GM18505 (cell line): Measurements from ENCODE around the gene SYP.
"Not testable (repeated sequence)": the region's sequence is repeated elsewhere in the genome, so short reads cannot be mapped to it uniquely, and the experiment has no call there.

Source experiments
- ATAC-seq: cut with Tn5 transposase; IDR thresholded peaks from one replicate; pipeline ENCODE4 v1.9.1; 2021; ENCODE audit not compliant: unreplicated experiment
- POLR2A ChIP-seq: IDR thresholded peaks from 4 replicates; pipeline ENCODE4 v1.6.1; 2011; ENCODE audit warnings: borderline replicate concordance; ENCODE audit not compliant: insufficient read depth, insufficient read length; ENCODE audit errors: extremely low read depth

SYP gene

DNA sequence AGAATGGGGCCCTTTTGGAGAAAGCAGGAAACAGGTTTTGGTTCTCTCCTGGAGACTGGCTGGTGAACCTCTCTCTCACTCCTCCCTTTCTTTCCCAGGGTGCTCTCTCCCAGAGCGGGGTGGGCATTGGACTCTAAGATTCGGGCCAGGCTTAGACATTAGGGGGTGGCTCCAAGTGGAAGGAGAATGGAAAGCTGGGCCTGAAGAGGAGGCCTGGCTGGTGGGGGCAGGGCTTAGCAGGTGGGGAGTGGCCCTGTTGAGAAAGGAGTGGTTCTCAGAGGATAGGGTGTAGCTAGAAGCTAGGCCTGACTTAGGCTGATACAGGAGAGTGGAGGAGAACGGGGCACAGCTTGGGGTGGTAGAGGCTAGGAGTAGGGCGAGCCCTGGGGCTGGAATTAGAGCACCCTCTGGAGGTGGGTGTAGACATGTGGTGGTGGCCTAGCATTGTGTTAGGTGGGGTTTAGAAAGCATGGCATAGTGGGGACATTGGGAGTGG is 22.6 kb downstream of the SYP start:
- ATAC-seq = no peak
- TF ChIP-seq POLR2A = no peak

DNA sequence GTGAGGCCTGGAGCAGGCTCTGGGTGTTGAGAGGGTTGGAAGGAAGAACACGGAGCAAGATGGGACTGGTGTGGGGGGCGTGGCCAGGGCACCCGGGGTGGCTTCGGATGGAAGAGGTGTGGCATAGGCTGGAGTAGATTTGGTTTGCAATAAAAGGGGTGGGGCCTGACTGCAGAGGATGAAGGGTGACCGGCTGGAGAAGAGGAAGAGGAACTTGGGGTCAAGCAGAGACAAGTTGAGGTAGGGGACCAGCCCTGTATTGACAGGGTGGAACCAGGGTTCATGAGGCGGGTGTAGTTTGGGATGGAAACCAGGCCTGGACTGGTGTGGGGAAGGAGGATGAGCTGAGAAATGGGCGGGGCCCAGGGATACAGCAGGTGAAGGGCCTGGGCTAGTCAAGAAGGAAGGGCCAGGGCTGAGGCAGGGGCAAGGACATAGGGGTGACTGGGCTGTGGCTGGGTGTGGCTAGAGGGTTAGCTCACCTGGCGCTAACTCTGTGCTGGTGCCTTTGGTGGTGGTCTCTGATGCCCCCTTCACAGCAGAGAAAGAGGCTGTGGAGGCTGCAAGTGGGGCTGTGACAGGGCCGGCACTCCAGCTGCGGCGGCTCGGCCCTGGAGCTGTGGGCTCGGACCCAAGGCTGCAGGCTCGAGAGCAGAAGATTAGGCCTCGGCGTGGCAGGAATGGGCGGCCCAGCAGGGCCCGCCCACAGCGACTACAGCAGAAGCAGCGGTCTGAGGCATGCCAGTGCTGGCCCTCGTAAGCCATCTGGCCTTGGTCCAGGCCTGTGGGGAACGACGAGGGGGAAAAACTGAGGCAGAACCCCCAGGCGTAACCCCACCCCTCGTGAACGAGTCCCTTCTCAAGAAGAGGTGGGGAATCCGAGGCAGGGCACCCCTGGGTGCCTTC is 23.3 kb downstream of the SYP start:
- TF ChIP-seq POLR2A = no peak
- ATAC-seq = no peak

DNA sequence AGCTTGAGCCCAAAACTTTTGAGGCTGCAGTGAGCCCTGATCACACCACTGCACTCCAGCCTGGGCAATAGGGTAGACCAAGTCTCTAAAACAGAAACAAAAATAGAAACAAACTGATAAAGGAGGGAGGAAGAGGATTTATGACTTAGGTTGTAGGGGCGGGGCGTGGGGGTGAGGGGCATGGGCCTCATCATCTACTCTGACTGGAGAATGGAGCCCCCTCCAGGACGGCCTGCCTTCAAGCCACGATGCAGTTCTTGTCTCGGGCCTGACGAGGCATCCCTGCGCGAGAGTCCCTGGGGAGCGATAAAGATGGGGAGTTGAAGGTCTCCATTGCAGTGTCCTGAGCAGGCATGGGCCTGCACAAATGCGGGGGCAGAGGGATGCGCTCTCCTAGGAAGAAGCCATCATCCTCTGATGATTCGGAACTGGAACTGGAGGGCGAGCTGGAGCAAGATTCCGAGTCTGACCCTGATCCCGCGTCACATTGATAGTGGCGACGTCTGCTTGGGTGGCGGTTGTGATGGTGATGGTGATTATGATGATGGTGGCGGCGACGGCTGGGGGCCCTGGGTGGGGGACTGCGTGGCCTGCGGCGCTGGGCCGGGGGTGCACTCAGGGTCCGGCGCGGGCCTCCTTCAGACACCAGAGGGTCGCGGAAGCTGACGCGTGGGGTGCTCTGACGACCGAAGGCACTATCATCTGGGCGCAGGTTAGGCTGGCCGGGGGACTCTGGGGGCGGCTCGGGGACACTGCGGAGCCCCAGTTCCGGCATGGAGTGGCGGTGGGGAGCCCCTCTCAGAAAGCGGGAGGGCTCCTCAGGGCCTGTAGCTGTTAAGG is 24.3 kb downstream of the SYP start:
- TF ChIP-seq POLR2A = no peak
- no peak for ATAC-seq

DNA sequence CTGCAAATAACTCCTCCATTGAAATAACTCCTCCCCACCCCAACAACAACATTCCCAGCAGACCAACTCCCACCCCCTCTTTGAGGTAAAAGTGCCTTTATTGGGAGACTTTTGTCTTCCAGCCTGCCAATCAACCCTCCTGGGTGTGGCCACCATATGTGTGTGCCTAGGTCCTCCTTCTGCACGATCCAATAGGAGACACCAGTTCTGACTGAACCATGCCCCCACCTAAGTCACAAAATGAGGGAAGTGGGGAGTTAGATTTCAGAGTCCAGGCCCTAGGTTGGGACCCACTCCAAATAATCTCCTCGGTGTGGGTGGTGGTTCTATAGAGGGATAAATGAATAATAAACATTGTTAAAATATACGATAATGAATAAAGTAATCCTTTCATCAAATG is 25.3 kb downstream of the SYP start:
- no peak for TF ChIP-seq POLR2A
- ATAC-seq = no peak

DNA sequence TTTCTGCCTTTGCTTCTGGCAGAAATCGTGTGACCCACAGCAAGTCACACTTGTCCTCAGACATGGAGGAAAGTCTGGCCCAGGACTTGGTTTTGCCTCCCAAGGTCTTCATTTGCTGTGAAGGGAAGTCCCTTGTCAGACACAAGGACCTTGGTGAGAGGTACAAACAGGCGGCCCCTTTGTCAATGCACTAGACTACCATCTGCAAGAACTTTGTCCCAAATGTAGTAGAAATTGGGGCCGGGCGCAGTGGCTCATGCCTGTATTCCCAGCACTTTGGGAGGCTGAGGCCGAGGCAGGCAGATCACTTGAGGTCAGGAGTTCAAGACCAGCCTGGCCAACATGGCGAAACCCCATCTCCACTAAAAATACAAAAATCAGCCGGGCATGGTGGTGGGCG is 26.4 kb downstream of the SYP start:
- not testable (repeated sequence) for ATAC-seq

DNA sequence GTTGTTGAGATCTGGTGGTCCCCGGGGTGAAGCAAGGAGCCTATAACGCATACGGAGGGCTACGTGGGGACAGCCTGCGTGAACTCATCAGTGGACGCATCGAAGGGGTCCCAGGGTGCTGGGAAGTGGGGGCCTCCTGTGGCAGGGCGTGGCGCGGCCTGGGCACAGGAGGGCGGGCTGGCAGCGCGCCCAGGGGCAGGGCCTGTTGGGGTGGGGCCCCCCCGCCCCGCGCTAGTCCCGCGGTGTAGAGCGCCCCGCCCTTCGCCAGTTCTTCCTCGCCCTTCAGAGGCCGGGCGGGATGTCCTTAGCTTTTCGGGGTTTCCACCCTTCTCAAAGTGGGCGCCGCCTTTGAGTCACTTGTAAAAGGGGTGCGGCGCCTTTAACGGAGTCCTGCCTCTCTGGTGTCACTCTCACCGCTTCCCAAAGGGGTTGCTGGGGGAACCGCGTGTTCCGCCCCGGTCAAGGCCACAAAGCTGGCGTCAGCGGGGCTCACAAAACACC is 27.7 kb downstream of the SYP start:
- no peak for TF ChIP-seq POLR2A
- peak; percentile 53 for ATAC-seq

DNA sequence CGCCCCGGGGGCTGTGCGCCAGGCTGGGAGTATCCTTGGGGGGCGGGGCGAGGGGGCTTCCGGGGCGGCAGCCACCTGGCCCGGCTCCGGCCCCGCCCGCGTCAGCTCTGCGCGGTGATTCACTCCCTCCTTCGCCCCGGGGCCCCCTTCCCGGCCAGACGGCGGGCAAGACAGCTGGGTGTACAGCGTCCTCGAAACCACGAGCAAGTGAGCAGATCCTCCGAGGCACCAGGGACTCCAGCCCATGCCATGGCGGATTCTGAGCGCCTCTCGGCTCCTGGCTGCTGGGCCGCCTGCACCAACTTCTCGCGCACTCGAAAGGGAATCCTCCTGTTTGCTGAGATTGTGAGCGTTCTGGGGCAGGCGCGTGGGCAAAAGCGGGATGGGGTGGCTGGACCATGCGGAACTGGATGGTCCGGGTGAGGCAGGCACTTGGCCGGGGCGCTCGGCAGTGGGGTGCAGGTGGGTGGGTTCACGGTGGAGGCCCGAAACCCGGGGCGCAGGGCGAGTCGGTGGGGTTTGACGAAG is 28.2 kb downstream of the SYP start, which contains the start of gene PLP2:
Gene PLP2, plus strand, starts transcription at position 147 of the 528 bp plus-strand sequence. Its CDS starts 103 bp downstream, at position 250.
- peak; percentile 53 for TF ChIP-seq POLR2A
- peak; percentile 4 for ATAC-seq

DNA sequence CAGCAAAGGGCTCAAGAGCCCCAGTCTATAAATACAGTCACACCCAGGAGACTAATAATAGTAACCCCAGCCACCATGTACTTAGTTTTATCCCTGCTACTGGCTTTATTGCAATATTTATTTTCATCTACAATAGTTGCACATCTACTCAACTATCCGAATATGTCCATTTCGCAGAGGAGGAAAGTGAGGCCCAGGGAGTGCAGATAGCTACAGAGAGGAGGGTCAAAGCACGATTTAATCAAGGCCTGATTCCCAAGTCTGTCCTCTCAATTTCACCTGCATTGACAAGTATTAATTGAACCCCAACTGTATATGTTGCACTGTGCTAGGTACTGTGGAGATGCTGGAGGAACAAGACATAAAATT is 32.3 kb downstream of the SYP start:
- no peak for TF ChIP-seq POLR2A
- ATAC-seq = no peak

DNA sequence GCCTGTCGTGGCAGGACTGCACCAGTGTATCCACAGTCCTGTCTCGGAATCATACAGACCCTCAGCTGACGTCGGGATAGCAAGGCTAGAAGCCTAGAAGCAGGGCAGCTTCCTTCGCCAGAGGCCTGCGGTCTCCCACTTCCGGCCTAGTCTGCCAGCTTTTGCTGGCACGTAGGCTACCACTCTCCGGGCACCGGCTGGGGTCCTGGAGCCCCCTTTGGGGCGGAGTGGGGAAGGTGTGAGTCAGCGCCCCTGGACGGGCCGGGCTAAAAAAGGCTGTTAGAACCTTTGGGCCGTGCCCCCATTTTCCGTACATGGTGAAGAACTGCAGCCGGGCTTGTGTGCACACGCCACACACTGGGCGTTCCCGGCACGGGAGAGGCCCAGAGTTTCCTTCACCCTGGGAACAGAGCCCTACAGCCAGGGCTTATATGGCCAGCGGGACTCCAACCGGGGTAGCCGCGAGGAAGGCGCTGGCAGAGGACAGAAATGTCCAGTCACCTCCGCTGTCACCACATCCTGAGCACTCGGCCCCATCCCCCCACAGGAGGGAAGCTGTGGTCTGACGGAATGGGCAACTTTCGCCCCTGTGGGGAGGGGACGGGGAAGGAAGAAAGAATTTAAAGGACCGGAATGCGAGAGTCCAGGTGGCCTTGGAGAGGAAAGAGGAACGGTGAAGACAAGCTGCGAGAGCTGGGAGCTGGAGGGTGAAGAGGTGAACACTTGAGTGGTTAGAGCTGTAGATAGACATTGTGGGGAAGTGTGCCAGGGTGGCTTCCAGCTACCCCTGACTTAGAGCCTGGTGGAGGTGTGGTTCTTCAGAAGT is 32.9 kb downstream of the SYP start:
- ATAC-seq = no peak
- no peak for TF ChIP-seq POLR2A

DNA sequence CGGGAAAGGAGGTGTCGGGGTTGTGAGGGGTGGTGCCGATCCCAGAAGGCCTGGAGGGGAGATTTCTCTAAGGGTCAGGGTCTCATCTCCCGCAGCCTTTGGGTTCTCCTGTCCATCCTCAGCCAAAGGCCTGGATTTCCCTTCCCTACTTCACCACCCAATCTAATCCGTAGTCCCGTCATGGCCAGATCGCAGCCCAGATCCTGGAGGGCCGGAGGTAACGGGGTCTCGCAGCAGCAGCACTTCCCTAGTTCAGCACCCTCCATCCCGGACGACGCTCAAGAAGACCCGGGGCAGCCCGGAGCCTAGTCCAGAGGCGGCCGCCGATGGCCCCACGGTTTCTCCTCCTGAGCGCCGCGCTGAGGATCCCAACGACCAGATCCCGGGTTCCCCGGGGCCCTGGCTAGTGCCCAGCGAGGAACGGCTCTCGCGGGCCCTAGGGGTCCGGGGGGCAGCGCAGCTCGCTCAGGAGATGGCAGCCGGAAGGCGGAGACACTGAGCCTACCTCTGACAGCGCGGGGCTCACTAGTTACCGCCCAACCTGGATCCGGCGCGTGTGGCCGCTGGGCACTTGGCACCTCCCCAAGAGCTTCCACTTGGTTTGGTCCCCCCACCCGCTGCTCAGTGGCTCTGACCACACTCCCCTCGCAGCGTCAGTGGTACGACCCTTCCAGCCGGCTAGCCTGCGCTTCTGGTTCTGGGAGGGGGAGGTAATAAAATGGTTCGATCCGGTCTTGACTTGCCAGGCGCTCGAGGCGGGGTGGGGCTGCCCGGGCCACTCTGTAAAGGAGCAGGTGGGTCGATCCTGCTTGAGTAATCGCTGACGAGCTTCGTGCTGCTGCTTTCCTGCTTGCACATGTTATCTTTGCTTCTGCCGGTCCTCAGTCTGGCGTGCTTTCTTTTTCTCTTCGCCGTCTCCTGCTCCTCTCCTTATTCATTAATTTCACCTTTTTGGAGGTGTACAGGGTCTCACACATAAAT is 33.8 kb downstream of the SYP start:
- TF ChIP-seq POLR2A = no peak
- ATAC-seq = no peak

DNA sequence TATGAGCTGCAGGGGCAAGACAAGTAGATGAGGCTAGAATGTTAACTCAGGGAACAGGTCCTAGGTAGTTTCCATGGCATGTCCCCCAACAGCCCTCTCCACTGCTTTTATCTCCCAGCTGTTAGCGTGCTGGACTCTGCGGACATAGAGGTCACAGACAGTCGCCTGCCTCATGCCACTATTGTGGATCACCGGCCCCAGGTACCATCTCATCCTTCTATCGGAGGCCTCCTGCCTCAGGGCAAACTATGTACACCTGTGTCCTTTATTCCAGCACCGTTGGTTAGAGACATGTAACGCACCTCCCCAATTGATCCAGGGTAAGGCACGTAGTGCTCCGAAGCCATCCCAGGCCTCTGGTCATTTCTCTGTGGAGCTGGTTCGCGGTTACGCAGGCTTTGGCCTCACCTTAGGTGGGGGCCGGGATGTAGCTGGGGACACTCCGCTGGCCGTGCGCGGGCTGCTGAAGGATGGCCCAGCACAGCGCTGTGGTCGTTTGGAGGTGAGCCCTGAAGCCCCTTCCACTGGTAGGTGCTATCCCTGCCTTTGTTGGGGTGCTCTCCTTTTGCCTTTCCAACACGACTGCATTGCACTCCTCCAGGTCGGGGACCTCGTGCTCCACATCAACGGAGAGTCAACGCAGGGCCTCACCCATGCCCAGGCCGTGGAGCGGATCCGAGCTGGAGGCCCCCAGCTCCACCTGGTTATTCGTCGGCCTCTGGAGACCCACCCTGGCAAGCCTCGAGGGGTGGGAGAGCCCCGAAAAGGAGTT is 35.2 kb downstream of the SYP start:
- no peak for TF ChIP-seq POLR2A
- ATAC-seq = no peak
